B cell (primary cell): ENCODE measurements around the gene IDH3A. TPM values are rescaled to one million over a fixed set of nuclear protein-coding genes. Genes with fewer than 3 reads are reported as not detected.

ENCODE experiments used
- ATAC-seq: fragments of 200-7000 bp; cut with Tn5 transposase; one replicate; pipeline ENCODE4 v1.10.0; 2021; ENCODE audit warnings: low read depth, mild to moderate bottlenecking, moderate number of reproducible peaks, moderate library complexity
- CTCF ChIA-PET: fragments of 350-600 bp; sonication (Branson Sonifier 250); formaldehyde crosslinking; loops from one replicate; lab custom pipeline; 2021; ENCODE audit warnings: antibody characterized with exemption, inconsistent platforms; lab: Charles Lee
- POLR2A ChIA-PET: fragments of 350-600 bp; sonication (Branson Sonifier 250); formaldehyde crosslinking; loops from one replicate; lab custom pipeline; 2021; ENCODE audit warnings: antibody characterized with exemption; lab: Charles Lee
- DNase-seq: peaks from one replicate; pipeline ENCODE4 v3.0.0; 2013
- H2AFZ ChIP-seq: 2 replicates; pipeline ENCODE4 v1.6.1; 2012; ENCODE audit warnings: mild to moderate bottlenecking, low read depth, low read length; ENCODE audit not compliant: insufficient read depth, poor library complexity, severe bottlenecking
- H3K27ac ChIP-seq, 2 donors: 1 replicate in 1 of 2; 2 replicates in 1 of 2; pipeline ENCODE4 v1.5.1; 2012 to 2013; ENCODE audit warnings: low read length in 2 of 2, mild to moderate bottlenecking in 2 of 2, moderate library complexity in 1 of 2
- H3K27me3 ChIP-seq, 4 experiments: fragments of 200-600 bp in 1 of 4; sonication (generic) in 1 of 4; replicated peaks in 1 of 4; 1 replicate in 2 of 4; 2 replicates in 2 of 4; pipeline versions ENCODE4 v1.6.1 to v1.7.0; 2013 to 2016; ENCODE audit warnings: low read length in 3 of 4, mild to moderate bottlenecking in 2 of 4, mixed read lengths in 1 of 4, moderate library complexity in 1 of 4; ENCODE audit not compliant: insufficient read depth in 4 of 4, control insufficient read depth in 3 of 4; ENCODE audit errors: control extremely low read depth in 1 of 4
- H3K36me3 ChIP-seq, 2 experiments: replicated peaks in 1 of 2; 1 replicate in 1 of 2; 2 replicates in 1 of 2; pipeline versions ENCODE4 v1.6.1 to v1.7.1; 2013; ENCODE audit warnings: low read length in 1 of 2; ENCODE audit not compliant: insufficient read depth in 2 of 2, control insufficient read depth in 1 of 2; ENCODE audit errors: control extremely low read depth in 1 of 2, extremely low read depth in 1 of 2
- H3K4me1 ChIP-seq, 2 donors: fragments of 200-600 bp in 1 of 2; sonication (generic) in 1 of 2; 1 replicate in 1 of 2; 2 replicates in 1 of 2; pipeline versions ENCODE4 v1.5.1 to v1.6.1; 2013 to 2017; ENCODE audit warnings: low read length in 2 of 2; ENCODE audit not compliant: control insufficient read depth in 2 of 2, insufficient read depth in 2 of 2
- H3K4me2 ChIP-seq: replicated peaks from 2 replicates; pipeline ENCODE3; 2012; ENCODE audit warnings: mild to moderate bottlenecking, low read depth, low read length; ENCODE audit not compliant: poor library complexity, severe bottlenecking
- H3K4me3 ChIP-seq, 5 experiments: fragments of 200-600 bp in 1 of 5; sonication (generic) in 1 of 5; 1 replicate in 3 of 5; 2 replicates in 2 of 5; pipeline versions ENCODE4 v1.5.1 to v1.7.0; 2011 to 2016; ENCODE audit warnings: low read length in 4 of 5, mild to moderate bottlenecking in 4 of 5, low read depth in 2 of 5, control low read depth in 1 of 5, moderate library complexity in 1 of 5; ENCODE audit not compliant: insufficient read depth in 1 of 5; ENCODE audit errors: control extremely low read depth in 1 of 5, extremely low read depth in 1 of 5
- H3K79me2 ChIP-seq: fragments of 200-600 bp; sonication (generic); one replicate; pipeline ENCODE4 v1.6.0; 2016; ENCODE audit warnings: low read length; ENCODE audit not compliant: control insufficient read depth, insufficient read depth
- H3K9ac ChIP-seq: fragments of 200-600 bp; sonication (generic); 2 replicates; pipeline ENCODE4 v1.6.1; 2017; ENCODE audit warnings: mild to moderate bottlenecking, low read length, moderate library complexity
- H3K9me3 ChIP-seq, 3 donors: one replicate each; pipeline versions ENCODE4 v1.6.1 to v1.7.1; 2013; ENCODE audit warnings: low read length in 2 of 3; ENCODE audit not compliant: control insufficient read depth in 2 of 3, insufficient read depth in 1 of 3; ENCODE audit errors: control extremely low read depth in 1 of 3
- H4K20me1 ChIP-seq: 2 replicates; pipeline ENCODE4 v1.6.0; 2012; ENCODE audit warnings: mild to moderate bottlenecking, low read length; ENCODE audit not compliant: insufficient read depth, control insufficient read depth, poor library complexity, severe bottlenecking
- H3K27ac Mint-ChIP-seq: one replicate; pipeline ENCODE4 v1.8.0; 2021; ENCODE audit warnings: mixed read lengths
- H3K27me3 Mint-ChIP-seq: one replicate; pipeline ENCODE4 v1.8.0; 2021; ENCODE audit warnings: mixed read lengths
- H3K4me1 Mint-ChIP-seq: one replicate; pipeline ENCODE4 v1.8.0; 2021; ENCODE audit warnings: mixed read lengths
- H3K4me3 Mint-ChIP-seq: one replicate; pipeline ENCODE4 v1.8.0; 2021; ENCODE audit warnings: mixed read lengths
- H3K9me3 Mint-ChIP-seq: one replicate; pipeline ENCODE4 v1.8.0; 2022; ENCODE audit warnings: mixed read lengths; ENCODE audit not compliant: insufficient read depth
- EZH2 ChIP-seq: IDR thresholded peaks from 2 replicates; pipeline ENCODE4 v1.6.1; 2012; ENCODE audit warnings: borderline replicate concordance, low read depth, mild to moderate bottlenecking, moderate library complexity, low read length; ENCODE audit not compliant: insufficient read depth, poor library complexity, severe bottlenecking
- WGBS: methylation state at CpG from one replicate; pipeline ENCODE4 v1.1.5; 2013; ENCODE audit warnings: missing lambda C conversion rate; ENCODE audit not compliant: insufficient coverage; 5-methylcytosine and 5-hydroxymethylcytosine counted together
- intact Hi-C: fragments of 100-400 bp; cut with micrococcal nuclease; formaldehyde crosslinking; loops from one replicate; pipeline ENCODE4 v1.10.0; 2022
- polyA plus RNA-seq: library from polyadenylated mRNA; depleted of rRNA; stranded (reverse); fragments of >200 nt; gene quantifications from 2 replicates; pipeline ENCODE4 v1.2.3, GENCODE V29; 2012
- total RNA-seq, 2 donors: library from RNA; stranded (reverse); fragments of 120-200 nt in 1 of 2; gene quantifications; 1 replicate in 1 of 2; 2 replicates in 1 of 2; pipeline versions ENCODE4 v1.2.3 to v1.2.4, GENCODE V29; 2013 to 2022
- TF ChIP-seq, protein P1 (sequence below): fragments of 200-600 bp; IDR thresholded peaks from one replicate; pipeline ENCODE4 v1.8.0; 2022; ENCODE audit warnings: antibody characterized with exemption, mild to moderate bottlenecking

IDH3A gene
- total and polyA plus RNA-seq, 2 donors (not counting 1 experiment from before 2014, with no cell fraction given), result 39.7 to 71.7 TPM

DNA sequence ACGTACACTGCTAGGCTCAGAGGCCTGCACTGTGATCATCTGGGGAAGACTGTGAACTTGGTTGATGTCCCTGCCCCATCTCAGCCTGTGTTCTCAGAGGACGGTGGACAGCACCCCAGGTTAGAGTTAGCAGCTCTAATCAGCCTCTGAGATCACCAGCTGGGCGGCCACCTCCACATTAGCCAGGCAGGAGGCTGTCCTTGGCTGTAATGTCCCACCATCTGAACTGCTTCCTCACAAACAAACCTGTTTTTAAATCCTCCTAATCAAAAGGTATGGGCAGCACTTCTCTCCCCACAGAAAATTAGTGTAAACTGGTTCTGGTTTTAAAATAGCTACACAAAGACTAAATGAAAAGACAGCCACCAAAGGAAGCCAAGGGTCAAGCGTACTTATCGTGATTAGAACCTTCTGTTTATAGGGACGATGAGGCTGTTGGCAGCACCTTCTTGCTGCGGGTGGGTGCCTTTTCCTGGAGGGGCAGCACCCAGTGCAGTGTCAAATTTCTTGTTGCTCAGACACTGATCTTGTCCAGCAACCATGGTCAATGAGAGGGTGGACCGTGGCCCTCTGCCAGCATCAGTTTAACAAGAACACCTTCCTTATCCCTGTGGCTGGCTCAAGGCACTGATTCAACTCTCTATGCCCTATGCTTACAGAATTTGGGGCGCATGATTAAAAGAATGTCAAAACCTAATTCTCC, 60.6 kb downstream of the IDH3A start:
- H3K9me3 ChIP-seq, result no peaks in the 10 kb centered on the region
- no peak for ATAC-seq
- Mint-ChIP-seq H3K27ac (no peak overlapping the region), H3K4me1 (no peaks in the 10 kb centered on the region), H3K27me3 (peaks cover 21% of the 10 kb centered on the region), H3K4me3 (no peak overlapping the region), H3K9me3 (no peaks in the 10 kb centered on the region)
- no peak overlapping the region for H3K4me3 ChIP-seq
- H3K36me3 ChIP-seq, result no peaks in the 10 kb centered on the region
- H3K27ac ChIP-seq, result no peak overlapping the region
- no peak overlapping the region for H3K4me2 ChIP-seq
- peaks cover 0 to 16% (median 0%) of the 10 kb centered on the region in 4 experiments for H3K27me3 ChIP-seq
- intact Hi-C loops, result no loop called here
- POLR2A ChIA-PET, result no interaction called here
- H4K20me1 ChIP-seq, result no peaks in the 10 kb centered on the region
- no peaks in the 10 kb centered on the region for H3K79me2 ChIP-seq
- CTCF ChIA-PET, result interaction anchor here (1.3 kb wide), 1 partner anchor 101 kb away, joined by 3 read pairs; no protein-coding TSS in a partner anchor
- H3K4me1 ChIP-seq, result no peaks in the 10 kb centered on the region
- H3K9ac ChIP-seq, result no peak overlapping the region
- no peak for TF ChIP-seq EZH2
- TF ChIP-seq, protein P1, sequence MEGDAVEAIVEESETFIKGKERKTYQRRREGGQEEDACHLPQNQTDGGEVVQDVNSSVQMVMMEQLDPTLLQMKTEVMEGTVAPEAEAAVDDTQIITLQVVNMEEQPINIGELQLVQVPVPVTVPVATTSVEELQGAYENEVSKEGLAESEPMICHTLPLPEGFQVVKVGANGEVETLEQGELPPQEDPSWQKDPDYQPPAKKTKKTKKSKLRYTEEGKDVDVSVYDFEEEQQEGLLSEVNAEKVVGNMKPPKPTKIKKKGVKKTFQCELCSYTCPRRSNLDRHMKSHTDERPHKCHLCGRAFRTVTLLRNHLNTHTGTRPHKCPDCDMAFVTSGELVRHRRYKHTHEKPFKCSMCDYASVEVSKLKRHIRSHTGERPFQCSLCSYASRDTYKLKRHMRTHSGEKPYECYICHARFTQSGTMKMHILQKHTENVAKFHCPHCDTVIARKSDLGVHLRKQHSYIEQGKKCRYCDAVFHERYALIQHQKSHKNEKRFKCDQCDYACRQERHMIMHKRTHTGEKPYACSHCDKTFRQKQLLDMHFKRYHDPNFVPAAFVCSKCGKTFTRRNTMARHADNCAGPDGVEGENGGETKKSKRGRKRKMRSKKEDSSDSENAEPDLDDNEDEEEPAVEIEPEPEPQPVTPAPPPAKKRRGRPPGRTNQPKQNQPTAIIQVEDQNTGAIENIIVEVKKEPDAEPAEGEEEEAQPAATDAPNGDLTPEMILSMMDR, result no peak
- WGBS, result 79% methylated on average over 7 of the region's 9 CpGs
- no peak overlapping the region for H2AFZ ChIP-seq
- no peak for DNase-seq

DNA sequence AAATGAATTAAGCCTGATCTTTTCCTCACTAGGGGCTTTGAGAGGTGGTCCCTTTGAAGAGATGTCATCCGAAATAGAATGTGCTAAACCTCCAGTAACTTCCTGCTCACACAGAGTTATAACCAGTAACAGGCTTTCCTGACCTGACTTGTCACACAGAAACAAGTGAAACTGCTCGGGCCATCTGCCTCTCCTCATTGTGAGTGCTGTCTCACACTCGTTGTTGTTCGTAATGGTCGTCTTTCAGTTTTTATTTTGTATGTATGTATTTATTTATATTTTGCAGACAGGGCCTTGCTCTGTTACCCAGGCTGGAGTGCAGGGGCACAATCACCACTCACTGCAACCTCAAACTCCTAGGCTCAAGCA, 61.2 kb downstream of the IDH3A start:
- H4K20me1 ChIP-seq, result no peaks in the 10 kb centered on the region
- H3K27me3 ChIP-seq, result peaks cover 0 to 14% (median 0%) of the 10 kb centered on the region in 4 experiments
- intact Hi-C loops, result no loop called here
- H3K9me3 Mint-ChIP-seq, result no peaks in the 10 kb centered on the region
- H3K27me3 Mint-ChIP-seq, result peaks cover 24% of the 10 kb centered on the region
- no peak for DNase-seq
- WGBS, result 86% methylated on average over 1 of the region's 5 CpGs
- H3K4me1 Mint-ChIP-seq, result no peaks in the 10 kb centered on the region
- H3K9me3 ChIP-seq, result no peaks in the 10 kb centered on the region
- H3K4me3 Mint-ChIP-seq, result no peak overlapping the region
- no peak overlapping the region for H3K27ac Mint-ChIP-seq
- H3K4me1 ChIP-seq, result no peaks in the 10 kb centered on the region
- H3K27ac ChIP-seq, result no peak overlapping the region
- no peak overlapping the region for H3K4me3 ChIP-seq
- TF ChIP-seq EZH2, result no peak
- TF ChIP-seq, protein P1, result no peak
- H3K36me3 ChIP-seq, result no peaks in the 10 kb centered on the region
- ATAC-seq, result no peak
- H2AFZ ChIP-seq, result no peak overlapping the region
- POLR2A ChIA-PET, result no interaction called here
- H3K4me2 ChIP-seq, result no peak overlapping the region
- no peak overlapping the region for H3K9ac ChIP-seq
- H3K79me2 ChIP-seq, result no peaks in the 10 kb centered on the region
- CTCF ChIA-PET, result no interaction called here
